ENCODE data around the gene GPR32. TPM values are rescaled to one million over a fixed set of nuclear protein-coding genes. Genes with fewer than 3 reads are reported as not detected.

GPR32 gene
- total and polyA plus RNA-seq, 2 of the 8 experiments (the other 6 are each of a cell fraction or from before 2014, with no cell fraction given): not detected

GRCh38 chr19:50724522-50725217, 45.6 kb upstream of the GPR32 start (continued):
- TF ChIP-seq CHD1 (IDR thresholded peaks at IDR 0.05; ENCODE audit: low read depth, low read length): no peak
- no peak for TF ChIP-seq ATF3 (IDR thresholded peaks at IDR 0.05; ENCODE audit: insufficient read depth, low read depth, low read length)
- TF ChIP-seq MAFK (IDR thresholded peaks at IDR 0.05; ENCODE audit: low read depth, low read length): no peak
- no peak for TF ChIP-seq SP2 (IDR thresholded peaks at IDR 0.05; ENCODE audit: low read length)
- peak; percentile 74 for TF ChIP-seq NRF1 (IDR thresholded peaks at IDR 0.05; ENCODE audit: low read depth, low read length)
- no peak for TF ChIP-seq ZNF274 (IDR thresholded peaks at IDR 0.05; ENCODE audit: borderline replicate concordance, extremely low read depth, low read length)
- TF ChIP-seq, protein P1, sequence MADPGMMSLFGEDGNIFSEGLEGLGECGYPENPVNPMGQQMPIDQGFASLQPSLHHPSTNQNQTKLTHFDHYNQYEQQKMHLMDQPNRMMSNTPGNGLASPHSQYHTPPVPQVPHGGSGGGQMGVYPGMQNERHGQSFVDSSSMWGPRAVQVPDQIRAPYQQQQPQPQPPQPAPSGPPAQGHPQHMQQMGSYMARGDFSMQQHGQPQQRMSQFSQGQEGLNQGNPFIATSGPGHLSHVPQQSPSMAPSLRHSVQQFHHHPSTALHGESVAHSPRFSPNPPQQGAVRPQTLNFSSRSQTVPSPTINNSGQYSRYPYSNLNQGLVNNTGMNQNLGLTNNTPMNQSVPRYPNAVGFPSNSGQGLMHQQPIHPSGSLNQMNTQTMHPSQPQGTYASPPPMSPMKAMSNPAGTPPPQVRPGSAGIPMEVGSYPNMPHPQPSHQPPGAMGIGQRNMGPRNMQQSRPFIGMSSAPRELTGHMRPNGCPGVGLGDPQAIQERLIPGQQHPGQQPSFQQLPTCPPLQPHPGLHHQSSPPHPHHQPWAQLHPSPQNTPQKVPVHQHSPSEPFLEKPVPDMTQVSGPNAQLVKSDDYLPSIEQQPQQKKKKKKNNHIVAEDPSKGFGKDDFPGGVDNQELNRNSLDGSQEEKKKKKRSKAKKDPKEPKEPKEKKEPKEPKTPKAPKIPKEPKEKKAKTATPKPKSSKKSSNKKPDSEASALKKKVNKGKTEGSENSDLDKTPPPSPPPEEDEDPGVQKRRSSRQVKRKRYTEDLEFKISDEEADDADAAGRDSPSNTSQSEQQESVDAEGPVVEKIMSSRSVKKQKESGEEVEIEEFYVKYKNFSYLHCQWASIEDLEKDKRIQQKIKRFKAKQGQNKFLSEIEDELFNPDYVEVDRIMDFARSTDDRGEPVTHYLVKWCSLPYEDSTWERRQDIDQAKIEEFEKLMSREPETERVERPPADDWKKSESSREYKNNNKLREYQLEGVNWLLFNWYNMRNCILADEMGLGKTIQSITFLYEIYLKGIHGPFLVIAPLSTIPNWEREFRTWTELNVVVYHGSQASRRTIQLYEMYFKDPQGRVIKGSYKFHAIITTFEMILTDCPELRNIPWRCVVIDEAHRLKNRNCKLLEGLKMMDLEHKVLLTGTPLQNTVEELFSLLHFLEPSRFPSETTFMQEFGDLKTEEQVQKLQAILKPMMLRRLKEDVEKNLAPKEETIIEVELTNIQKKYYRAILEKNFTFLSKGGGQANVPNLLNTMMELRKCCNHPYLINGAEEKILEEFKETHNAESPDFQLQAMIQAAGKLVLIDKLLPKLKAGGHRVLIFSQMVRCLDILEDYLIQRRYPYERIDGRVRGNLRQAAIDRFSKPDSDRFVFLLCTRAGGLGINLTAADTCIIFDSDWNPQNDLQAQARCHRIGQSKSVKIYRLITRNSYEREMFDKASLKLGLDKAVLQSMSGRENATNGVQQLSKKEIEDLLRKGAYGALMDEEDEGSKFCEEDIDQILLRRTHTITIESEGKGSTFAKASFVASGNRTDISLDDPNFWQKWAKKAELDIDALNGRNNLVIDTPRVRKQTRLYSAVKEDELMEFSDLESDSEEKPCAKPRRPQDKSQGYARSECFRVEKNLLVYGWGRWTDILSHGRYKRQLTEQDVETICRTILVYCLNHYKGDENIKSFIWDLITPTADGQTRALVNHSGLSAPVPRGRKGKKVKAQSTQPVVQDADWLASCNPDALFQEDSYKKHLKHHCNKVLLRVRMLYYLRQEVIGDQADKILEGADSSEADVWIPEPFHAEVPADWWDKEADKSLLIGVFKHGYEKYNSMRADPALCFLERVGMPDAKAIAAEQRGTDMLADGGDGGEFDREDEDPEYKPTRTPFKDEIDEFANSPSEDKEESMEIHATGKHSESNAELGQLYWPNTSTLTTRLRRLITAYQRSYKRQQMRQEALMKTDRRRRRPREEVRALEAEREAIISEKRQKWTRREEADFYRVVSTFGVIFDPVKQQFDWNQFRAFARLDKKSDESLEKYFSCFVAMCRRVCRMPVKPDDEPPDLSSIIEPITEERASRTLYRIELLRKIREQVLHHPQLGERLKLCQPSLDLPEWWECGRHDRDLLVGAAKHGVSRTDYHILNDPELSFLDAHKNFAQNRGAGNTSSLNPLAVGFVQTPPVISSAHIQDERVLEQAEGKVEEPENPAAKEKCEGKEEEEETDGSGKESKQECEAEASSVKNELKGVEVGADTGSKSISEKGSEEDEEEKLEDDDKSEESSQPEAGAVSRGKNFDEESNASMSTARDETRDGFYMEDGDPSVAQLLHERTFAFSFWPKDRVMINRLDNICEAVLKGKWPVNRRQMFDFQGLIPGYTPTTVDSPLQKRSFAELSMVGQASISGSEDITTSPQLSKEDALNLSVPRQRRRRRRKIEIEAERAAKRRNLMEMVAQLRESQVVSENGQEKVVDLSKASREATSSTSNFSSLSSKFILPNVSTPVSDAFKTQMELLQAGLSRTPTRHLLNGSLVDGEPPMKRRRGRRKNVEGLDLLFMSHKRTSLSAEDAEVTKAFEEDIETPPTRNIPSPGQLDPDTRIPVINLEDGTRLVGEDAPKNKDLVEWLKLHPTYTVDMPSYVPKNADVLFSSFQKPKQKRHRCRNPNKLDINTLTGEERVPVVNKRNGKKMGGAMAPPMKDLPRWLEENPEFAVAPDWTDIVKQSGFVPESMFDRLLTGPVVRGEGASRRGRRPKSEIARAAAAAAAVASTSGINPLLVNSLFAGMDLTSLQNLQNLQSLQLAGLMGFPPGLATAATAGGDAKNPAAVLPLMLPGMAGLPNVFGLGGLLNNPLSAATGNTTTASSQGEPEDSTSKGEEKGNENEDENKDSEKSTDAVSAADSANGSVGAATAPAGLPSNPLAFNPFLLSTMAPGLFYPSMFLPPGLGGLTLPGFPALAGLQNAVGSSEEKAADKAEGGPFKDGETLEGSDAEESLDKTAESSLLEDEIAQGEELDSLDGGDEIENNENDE (IDR thresholded peaks at IDR 0.05; ENCODE audit: insufficient replicate concordance, low read length): no peak
- TF ChIP-seq KDM1A (IDR thresholded peaks at IDR 0.05; ENCODE audit: borderline replicate concordance, low read length): 0 out of 2 replicates have a peak, but pooled peaks have one; percentile 9
- 0 out of 2 replicates have a peak, but pooled peaks have one; percentile 39 for TF ChIP-seq SP1 (IDR thresholded peaks at IDR 0.05; ENCODE audit: low read depth, low read length)
- TF ChIP-seq TBP (IDR thresholded peaks at IDR 0.05; ENCODE audit: low read depth, low read length): peak; percentile 69; the same call in 1 of the 2 replicates
- TF ChIP-seq BACH1 (IDR thresholded peaks at IDR 0.05; ENCODE audit: low read length): peak; percentile 84
